H1 (cell line): Measurements from ENCODE around the gene RAD51B. TPM values are rescaled to one million over a fixed set of nuclear protein-coding genes. Genes with fewer than 3 reads are reported as not detected.

Experiments used
- CTCF ChIA-PET: fragments of 300-600 bp; sonication (Branson Sonifier 250); formaldehyde crosslinking; loops from one replicate; lab custom pipeline; 2021; ENCODE audit not compliant: partially characterized antibody; lab: Charles Lee
- POLR2A ChIA-PET: fragments of 300-600 bp; sonication (Branson Sonifier 250); formaldehyde crosslinking; loops from one replicate; lab custom pipeline; 2021; ENCODE audit warnings: inconsistent platforms; ENCODE audit not compliant: partially characterized antibody; lab: Charles Lee
- DNase-seq, 2 experiments: peaks; one replicate each; pipeline versions ENCODE4 v3.0.0 to v3.0.0-alpha.2; 2010 to 2022; ENCODE audit warnings: low spot score in 2 of 2, low read depth in 1 of 2, mixed read lengths in 1 of 2
- FAIRE-seq: peaks from 2 replicates; lab custom pipeline; 2011; peaks lifted over from hg19 to GRCh38; lab: Jason Lieb, UNC
- H2AFZ ChIP-seq: 2 replicates; pipeline ENCODE4 v1.8.1; 2012; ENCODE audit warnings: low read length, inconsistent platforms
- H2AK5ac ChIP-seq: 2 replicates; pipeline ENCODE4 v1.6.1; 2013; ENCODE audit warnings: low read depth, low read length
- H2BK120ac ChIP-seq: replicated peaks from 2 replicates; pipeline ENCODE3; 2013; ENCODE audit warnings: low read depth, low read length, inconsistent platforms
- H2BK12ac ChIP-seq: 2 replicates; pipeline ENCODE4 v1.6.1; 2013; ENCODE audit warnings: low read depth, low read length
- H2BK15ac ChIP-seq: 2 replicates; pipeline ENCODE4 v1.6.1; 2013; ENCODE audit warnings: low read length
- H2BK20ac ChIP-seq: 2 replicates; pipeline ENCODE4 v1.6.1; 2013; ENCODE audit warnings: low read length
- H2BK5ac ChIP-seq: 2 replicates; pipeline ENCODE4 v1.6.1; 2013; ENCODE audit warnings: low read depth, low read length
- H3K14ac ChIP-seq: 2 replicates; pipeline ENCODE4 v1.6.1; 2013; ENCODE audit warnings: inconsistent platforms; ENCODE audit not compliant: insufficient read length
- H3K18ac ChIP-seq: 2 replicates; pipeline ENCODE4 v1.6.1; 2013; ENCODE audit warnings: low read length; ENCODE audit errors: extremely low read depth
- H3K23ac ChIP-seq: 2 replicates; pipeline ENCODE4 v1.6.1; 2013; ENCODE audit warnings: inconsistent platforms; ENCODE audit not compliant: insufficient read length
- H3K23me2 ChIP-seq: 2 replicates; pipeline ENCODE4 v1.6.1; 2013; ENCODE audit warnings: low read depth, low read length
- H3K27ac ChIP-seq: 2 replicates; pipeline ENCODE4 v1.6.1; 2011; ENCODE audit warnings: low read depth, low read length, inconsistent platforms
- H3K27me3 ChIP-seq, 4 experiments: replicated peaks in 1 of 4; 1 replicate in 1 of 4; 2 replicates in 3 of 4; pipeline versions ENCODE4 v1.6.1 to v1.8.1; 2011 to 2013; ENCODE audit warnings: low read length in 3 of 4, mild to moderate bottlenecking in 3 of 4, inconsistent platforms in 2 of 4, mixed read lengths in 2 of 4, moderate library complexity in 1 of 4; ENCODE audit not compliant: control insufficient read depth in 3 of 4, insufficient read depth in 3 of 4; ENCODE audit errors: extremely low read depth in 1 of 4
- H3K36me3 ChIP-seq, 4 experiments: 2 replicates each; pipeline versions ENCODE4 v1.6.1 to v1.8.1; 2011 to 2013; ENCODE audit warnings: mild to moderate bottlenecking in 4 of 4, low read length in 3 of 4, moderate library complexity in 2 of 4, control low read depth in 1 of 4, inconsistent platforms in 1 of 4; ENCODE audit not compliant: insufficient read depth in 4 of 4, control insufficient read depth in 2 of 4
- H3K4ac ChIP-seq: replicated peaks from 2 replicates; pipeline ENCODE3; 2013; ENCODE audit warnings: low read length, low read depth, mixed read lengths, inconsistent platforms; ENCODE audit not compliant: insufficient read length
- H3K4me1 ChIP-seq, 4 experiments: replicated peaks in 1 of 4; 1 replicate in 1 of 4; 2 replicates in 3 of 4; pipeline versions ENCODE4 v1.6.1 to v1.8.1; 2011 to 2013; ENCODE audit warnings: low read length in 3 of 4, inconsistent platforms in 2 of 4, mixed read lengths in 1 of 4; ENCODE audit not compliant: insufficient read depth in 4 of 4, control insufficient read depth in 3 of 4
- H3K4me2 ChIP-seq, 2 experiments: 2 replicates each; pipeline versions ENCODE4 v1.6.1 to v1.8.1; 2011 to 2013; ENCODE audit warnings: low read depth in 2 of 2, low read length in 2 of 2, control low read depth in 1 of 2, inconsistent platforms in 1 of 2, mild to moderate bottlenecking in 1 of 2; ENCODE audit not compliant: insufficient read depth in 1 of 2
- H3K4me3 ChIP-seq, 4 experiments: fragments of 200-600, 300-600 bp in 1 of 4; sonication (generic), shearing (Covaris generic), sonication (Bioruptor Twin) in 1 of 4; 2 replicates each; pipeline versions ENCODE4 v1.5.1 to v1.8.1; 2011 to 2016; ENCODE audit warnings: low read length in 4 of 4, low read depth in 3 of 4, control low read depth in 2 of 4, inconsistent platforms in 2 of 4, mild to moderate bottlenecking in 2 of 4, mixed read lengths in 1 of 4, moderate library complexity in 1 of 4; ENCODE audit not compliant: insufficient read depth in 2 of 4; ENCODE audit errors: extremely low read depth in 1 of 4
- H3K56ac ChIP-seq: replicated peaks from 2 replicates; pipeline ENCODE3; 2013; ENCODE audit warnings: low read depth, mild to moderate bottlenecking, mixed read lengths, low read length, inconsistent platforms; ENCODE audit not compliant: insufficient read length
- H3K79me1 ChIP-seq: 2 replicates; pipeline ENCODE4 v1.6.1; 2013; ENCODE audit warnings: low read depth, low read length, control low read depth
- H3K79me2 ChIP-seq, 2 experiments: 2 replicates each; pipeline versions ENCODE4 v1.6.1 to v1.8.1; 2012 to 2013; ENCODE audit warnings: low read length in 2 of 2, mild to moderate bottlenecking in 2 of 2, inconsistent platforms in 1 of 2; ENCODE audit not compliant: insufficient read depth in 2 of 2, control insufficient read depth in 1 of 2
- H3K9ac ChIP-seq, 4 experiments: replicated peaks in 1 of 4; 1 replicate in 1 of 4; 2 replicates in 3 of 4; pipeline versions ENCODE4 v1.6.1 to v1.8.1; 2011 to 2013; ENCODE audit warnings: low read depth in 3 of 4, low read length in 3 of 4, control low read depth in 2 of 4, mild to moderate bottlenecking in 2 of 4, moderate library complexity in 2 of 4, inconsistent platforms in 1 of 4; ENCODE audit errors: extremely low read depth in 1 of 4
- H3K9me3 ChIP-seq, 2 experiments: 2 replicates each; pipeline versions ENCODE4 v1.6.1 to v1.8.1; 2012 to 2013; ENCODE audit warnings: mild to moderate bottlenecking in 2 of 2, moderate library complexity in 2 of 2, control low read depth in 1 of 2, inconsistent platforms in 1 of 2, low read depth in 1 of 2, low read length in 1 of 2, mixed read lengths in 1 of 2; ENCODE audit not compliant: insufficient read depth in 2 of 2
- H4K20me1 ChIP-seq, 2 experiments: replicated peaks in 1 of 2; 2 replicates each; pipeline versions ENCODE3 to v1.8.1; 2011 to 2013; ENCODE audit warnings: inconsistent platforms in 2 of 2, low read length in 2 of 2, mild to moderate bottlenecking in 1 of 2; ENCODE audit not compliant: insufficient read depth in 2 of 2, control insufficient read depth in 1 of 2
- H4K5ac ChIP-seq: 2 replicates; pipeline ENCODE4 v1.6.1; 2013; ENCODE audit warnings: low read length, low read depth, mixed read lengths, inconsistent platforms; ENCODE audit not compliant: insufficient read length
- H4K8ac ChIP-seq: 2 replicates; pipeline ENCODE4 v1.8.0; 2013; ENCODE audit warnings: mild to moderate bottlenecking, moderate library complexity, low read length, inconsistent platforms; ENCODE audit not compliant: insufficient read depth; ENCODE audit errors: extremely low read depth
- H4K91ac ChIP-seq: replicated peaks from 2 replicates; pipeline ENCODE3; 2013; ENCODE audit warnings: low read length, mixed read lengths, inconsistent platforms; ENCODE audit not compliant: insufficient read length
- ASH2L ChIP-seq: fragments of 200-600, 300-600 bp; sonication (generic); IDR thresholded peaks from one replicate; pipeline ENCODE4 v1.7.1; 2017; ENCODE audit warnings: low read length
- GABPA ChIP-seq: IDR thresholded peaks from 2 replicates; pipeline ENCODE4 v1.6.1; 2011; ENCODE audit warnings: mild to moderate bottlenecking, low read length, moderate library complexity, borderline replicate concordance; ENCODE audit not compliant: insufficient read depth
- RFX5 ChIP-seq: IDR thresholded peaks from 2 replicates; pipeline ENCODE4 v1.6.1; 2011; ENCODE audit warnings: low read depth, low read length, improper control_type of control experiment, borderline replicate concordance
- SIX5 ChIP-seq: IDR thresholded peaks from 2 replicates; pipeline ENCODE4 v1.6.1; 2011; ENCODE audit warnings: mild to moderate bottlenecking, low read depth, low read length
- SP1 ChIP-seq: IDR thresholded peaks from 2 replicates; pipeline ENCODE4 v1.6.1; 2011; ENCODE audit warnings: low read depth, low read length
- SUZ12 ChIP-seq: fragments of 200-600 bp; sonication (generic); IDR thresholded peaks from 2 replicates; pipeline ENCODE4 v1.6.1; 2012; ENCODE audit warnings: mild to moderate bottlenecking, inconsistent platforms, low read length, moderate library complexity, mixed read lengths
- WGBS, 2 experiments: shearing (Covaris generic) in 1 of 2; methylation state at CpG; one replicate each; pipeline versions ENCODE4 v1.1.6 to v1.1.7; 2013 to 2015; ENCODE audit warnings: low lambda C conversion rate in 2 of 2, mixed read lengths in 2 of 2, inconsistent platforms in 1 of 2, low coverage in 1 of 2, missing lambda C conversion rate in 1 of 2; ENCODE audit not compliant: insufficient replicate concordance in 2 of 2, insufficient coverage in 1 of 2, insufficient read length in 1 of 2; ENCODE audit errors: extremely low coverage in 1 of 2, missing lambda C conversion rate in 1 of 2; 5-methylcytosine and 5-hydroxymethylcytosine counted together
- polyA plus RNA-seq, 7 experiments: library from polyadenylated mRNA; depleted of rRNA in 3 of 7; stranded (reverse) in 5 of 7; unstranded in 2 of 7; fragments of >200 nt in 5 of 7; fragments of 200-250 nt in 2 of 7; gene quantifications; 1 replicate in 5 of 7; 2 replicates in 1 of 7; 4 replicates in 1 of 7; pipeline versions ENCODE4 v1.2.1 to v1.2.3, GENCODE V29; 2011 to 2013; ENCODE audit warnings: missing spikeins in 2 of 7, mixed read lengths in 2 of 7
- total RNA-seq: library from RNA; stranded (reverse); fragmentation: NEBNext Ultra II Directional; extraction: Animal tissue kit (Norgen Biotek cat#: 25700); gene quantifications from 2 replicates; pipeline ENCODE4 v1.2.1, GENCODE V29; 2021

RAD51B gene
- total and polyA plus RNA-seq, 2 of the 8 experiments (the other 6 are each of a cell fraction or from before 2014, with no cell fraction given): 3.9 to 14.9 TPM

GRCh38 chr14:68362846-68363245 is 543.3 kb downstream of the RAD51B start:
- H3K9ac ChIP-seq: no peak overlapping the region
- H3K4me2 ChIP-seq: no peak overlapping the region; a peak in 1 of 4 replicates
- CTCF ChIA-PET: interaction anchor here (0.6 to 3.4 kb wide), 10 partner anchors 12 to 908 kb away, joined by 3 to 10 read pairs (median 4); no protein-coding TSS in a partner anchor

More at GRCh38 chr14:68362846-68363245, 543.3 kb downstream of the RAD51B start:
- Histone ChIP-seq H3K23me2 (peaks cover 8% of the 10 kb centered on the region), H3K79me2 (no peaks in the 10 kb centered on the region), H3K4me3 (peak overlapping the region in 1 of 4 experiments; percentile 62; a peak in 1 of 8 replicates), H3K36me3 (no peaks in the 10 kb centered on the region), H3K56ac (no peak overlapping the region), H2BK5ac (no peak overlapping the region), H3K23ac (no peak overlapping the region), H2BK15ac (no peak overlapping the region), H3K79me1 (no peaks in the 10 kb centered on the region), H3K4ac (no peak overlapping the region), H4K8ac (no peak overlapping the region), H4K91ac (no peak overlapping the region), H2AK5ac (no peak overlapping the region), H3K18ac (no peak overlapping the region), H3K14ac (no peak overlapping the region), H3K27me3 (no peaks in the 10 kb centered on the region; a peak in 2 of 7 replicates), H2BK12ac (no peak overlapping the region), H3K4me1 (peaks cover 6 to 16% (median 12%) of the 10 kb centered on the region in 4 experiments; a peak in 6 of 7 replicates), H3K27ac (no peak overlapping the region), H2AFZ (no peak overlapping the region), H2BK20ac (no peak overlapping the region), H4K5ac (no peak overlapping the region), H2BK120ac (no peak overlapping the region), H4K20me1 (no peaks in the 10 kb centered on the region), H3K9me3 (no peaks in the 10 kb centered on the region)
- POLR2A ChIA-PET: interaction anchor here (0.7 to 1.2 kb wide), 4 partner anchors 10 to 430 kb away, joined by 3 to 5 read pairs (median 4); partner anchors contain the start of gene ZFP36L1
- 79% methylated on average over 4 of the region's 4 CpGs; no CpG with 5 or more reads in 1 of the 2 experiments for WGBS, 2 experiments
- TF ChIP-seq SIX5: no peak
- TF ChIP-seq GABPA: no peak
- TF ChIP-seq ASH2L: no peak
- no peak for TF ChIP-seq SUZ12
- no peak for TF ChIP-seq RFX5
- TF ChIP-seq SP1: no peak
- FAIRE-seq (no peak), DNase-seq (no peak)
